CD8-positive, alpha-beta memory T cell (primary cell): ENCODE data around the gene ABLIM2. TPM values are rescaled to one million over a fixed set of nuclear protein-coding genes. Genes with fewer than 3 reads are reported as not detected.

Experiments used
- CTCF ChIA-PET: fragments of 350-600 bp; sonication (Branson Sonifier 250); formaldehyde crosslinking; loops from one replicate; lab custom pipeline; 2021; ENCODE audit warnings: antibody characterized with exemption; lab: Charles Lee
- POLR2A ChIA-PET: fragments of 350-600 bp; sonication (Branson Sonifier 250); formaldehyde crosslinking; loops from one replicate; lab custom pipeline; 2021; ENCODE audit warnings: antibody characterized with exemption; lab: Charles Lee
- DNase-seq, 5 donors: peaks; one replicate each; pipeline versions ENCODE4 v3.0.0 to v3.0.0-alpha.2; 2020 to 2022; ENCODE audit warnings: mixed read lengths in 1 of 5
- H3K27ac ChIP-seq: one replicate; pipeline ENCODE4 v1.7.0; 2013; ENCODE audit warnings: low read depth, mild to moderate bottlenecking, low read length, moderate library complexity
- H3K27me3 ChIP-seq: 2 replicates; pipeline ENCODE4 v1.7.0; 2013; ENCODE audit warnings: low read length, mild to moderate bottlenecking; ENCODE audit not compliant: insufficient read depth, poor library complexity, severe bottlenecking
- H3K36me3 ChIP-seq: 2 replicates; pipeline ENCODE4 v1.7.0; 2013; ENCODE audit warnings: mild to moderate bottlenecking, low read length, moderate library complexity; ENCODE audit not compliant: insufficient read depth
- H3K4me1 ChIP-seq: 2 replicates; pipeline ENCODE4 v1.7.0; 2013; ENCODE audit warnings: mild to moderate bottlenecking, low read length, moderate library complexity; ENCODE audit not compliant: insufficient read depth
- H3K4me3 ChIP-seq: 2 replicates; pipeline ENCODE4 v1.7.0; 2013; ENCODE audit warnings: mild to moderate bottlenecking, low read length
- H3K9me3 ChIP-seq: 2 replicates; pipeline ENCODE4 v1.7.0; 2013; ENCODE audit warnings: mild to moderate bottlenecking, low read length
- H3K27ac Mint-ChIP-seq, 8 donors: one replicate each; pipeline ENCODE4 v1.8.0; 2020 to 2021; ENCODE audit warnings: mixed read lengths in 8 of 8, mild to moderate bottlenecking in 6 of 8, inconsistent platforms in 3 of 8, moderate library complexity in 3 of 8
- H3K27me3 Mint-ChIP-seq, 2 donors: one replicate each; pipeline ENCODE4 v1.8.0; 2020 to 2021; ENCODE audit warnings: mixed read lengths in 2 of 2, mild to moderate bottlenecking in 1 of 2, moderate library complexity in 1 of 2
- H3K36me3 Mint-ChIP-seq, 3 donors: one replicate each; pipeline ENCODE4 v1.8.0; 2020 to 2021; ENCODE audit warnings: mixed read lengths in 3 of 3, inconsistent platforms in 1 of 3, mild to moderate bottlenecking in 1 of 3
- H3K4me1 Mint-ChIP-seq, 3 donors: one replicate each; pipeline ENCODE4 v1.8.0; 2020 to 2021; ENCODE audit warnings: mixed read lengths in 3 of 3, inconsistent platforms in 1 of 3, mild to moderate bottlenecking in 1 of 3
- H3K4me3 Mint-ChIP-seq, 7 donors: one replicate each; pipeline ENCODE4 v1.8.0; 2020 to 2021; ENCODE audit warnings: mixed read lengths in 7 of 7, mild to moderate bottlenecking in 6 of 7, moderate library complexity in 4 of 7, inconsistent platforms in 2 of 7
- H3K9me3 Mint-ChIP-seq, 5 donors: one replicate each; pipeline ENCODE4 v1.8.0; 2020 to 2022; ENCODE audit warnings: mixed read lengths in 5 of 5, mild to moderate bottlenecking in 3 of 5, moderate library complexity in 2 of 5, inconsistent platforms in 1 of 5
- polyA plus RNA-seq: library from polyadenylated mRNA; unstranded; fragments of 300-500 nt; fragmentation: Illumina TruSeq; gene quantifications from one replicate; pipeline ENCODE4 v1.2.3, GENCODE V29; 2021
- total RNA-seq, 2 experiments: library from RNA; stranded (reverse); gene quantifications; one replicate each; pipeline ENCODE4 v1.2.3, GENCODE V29; 2021

The ABLIM2 gene
- total and polyA plus RNA-seq, 3 experiments from 2014 or later, result 0.72 to 1.2 (median 1.1) TPM

- Mint-ChIP-seq H3K27me3 (peaks cover 0 to 5% of the 10 kb centered on the region in 2 donors), H3K27ac (no peak overlapping the region), H3K4me1 (peaks cover 0 to 1% (median 0%) of the 10 kb centered on the region in 3 donors), H3K9me3 (peaks cover 0 to 15% (median 5%) of the 10 kb centered on the region in 5 donors), H3K4me3 (no peak overlapping the region), H3K36me3 (peaks cover 0 to 17% (median 1%) of the 10 kb centered on the region in 3 donors)
- CTCF ChIA-PET, result no interaction called here
- Histone ChIP-seq H3K27me3 (no peaks in the 10 kb centered on the region), H3K27ac (no peak overlapping the region), H3K9me3 (no peaks in the 10 kb centered on the region), H3K4me3 (no peak overlapping the region), H3K36me3 (no peaks in the 10 kb centered on the region), H3K4me1 (no peaks in the 10 kb centered on the region)
- no peak for DNase-seq
- POLR2A ChIA-PET, result no interaction called here
Observed at GRCh38 chr4:8136529-8136928, 22.1 kb downstream of the ABLIM2 start.

GRCh38 chr4:8135666-8136065, 22.9 kb downstream of the ABLIM2 start:
- Mint-ChIP-seq H3K27me3 (peaks cover 0 to 5% of the 10 kb centered on the region in 2 donors), H3K4me1 (peaks cover 0 to 1% (median 0%) of the 10 kb centered on the region in 3 donors), H3K27ac (no peak overlapping the region), H3K36me3 (peaks cover 0 to 12% (median 1%) of the 10 kb centered on the region in 3 donors), H3K4me3 (no peak overlapping the region), H3K9me3 (peaks cover 0 to 13% (median 2%) of the 10 kb centered on the region in 5 donors)
- Histone ChIP-seq H3K27ac (no peak overlapping the region), H3K4me3 (no peak overlapping the region), H3K27me3 (no peaks in the 10 kb centered on the region), H3K9me3 (no peaks in the 10 kb centered on the region), H3K4me1 (no peaks in the 10 kb centered on the region), H3K36me3 (no peaks in the 10 kb centered on the region)
- no peak for DNase-seq
- POLR2A ChIA-PET, result no interaction called here
- CTCF ChIA-PET, result no interaction called here

GRCh38 chr4:8133897-8134563, 24.6 kb downstream of the ABLIM2 start:
- Mint-ChIP-seq H3K9me3 (peaks cover 0 to 6% (median 0%) of the 10 kb centered on the region in 5 donors), H3K36me3 (peaks cover 0 to 4% (median 1%) of the 10 kb centered on the region in 3 donors), H3K27me3 (peaks cover 0 to 2% of the 10 kb centered on the region in 2 donors), H3K4me3 (no peak overlapping the region), H3K4me1 (peaks cover 0 to 1% (median 0%) of the 10 kb centered on the region in 3 donors), H3K27ac (peak overlapping the region in 1 of 8 donors; percentile 77)
- H3K4me3 ChIP-seq, result no peak overlapping the region
- CTCF ChIA-PET, result no interaction called here
- H3K36me3 ChIP-seq, result no peaks in the 10 kb centered on the region
- POLR2A ChIA-PET, result no interaction called here
- H3K9me3 ChIP-seq, result no peaks in the 10 kb centered on the region
- no peaks in the 10 kb centered on the region for H3K4me1 ChIP-seq
- no peaks in the 10 kb centered on the region for H3K27me3 ChIP-seq
- H3K27ac ChIP-seq, result no peak overlapping the region
- DNase-seq, result no peak

DNA sequence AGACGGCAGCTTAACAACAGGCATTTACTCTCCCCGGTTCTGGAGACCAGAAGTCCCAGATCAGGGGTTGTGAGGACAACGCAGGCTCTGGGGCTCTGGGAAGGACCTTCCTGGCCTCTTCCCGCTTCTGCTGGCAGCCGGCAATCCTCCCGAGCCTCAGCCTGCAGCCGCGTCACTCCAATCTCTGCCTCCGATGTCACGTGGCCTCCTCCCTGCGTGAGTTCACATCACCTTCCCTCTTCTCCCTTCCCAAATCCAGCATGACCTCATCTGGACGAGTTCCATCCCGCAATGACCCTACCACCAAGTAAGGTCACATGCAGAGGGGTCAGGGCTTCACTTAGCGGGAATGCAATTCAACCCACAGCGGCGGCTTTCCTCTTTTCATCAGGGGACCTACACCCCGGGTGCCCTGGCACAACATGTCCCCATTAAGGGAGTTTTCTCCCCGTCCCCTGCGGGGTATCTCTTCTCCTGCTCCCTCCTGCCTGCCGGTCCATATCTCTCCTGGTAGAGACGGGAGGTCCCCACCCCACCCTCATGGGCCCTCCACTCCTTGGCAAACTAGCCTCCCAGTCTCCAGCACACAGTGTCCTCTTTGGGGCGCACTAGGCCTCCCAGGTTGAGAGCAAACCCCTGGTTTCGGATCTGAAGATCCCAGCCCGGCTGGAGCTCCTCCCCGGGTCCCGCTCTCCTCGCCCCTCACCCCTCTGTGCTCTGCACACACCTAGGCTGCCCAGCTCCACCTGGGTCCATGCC, 25.5 kb downstream of the ABLIM2 start:
- H3K27me3 Mint-ChIP-seq, result peaks cover 0 to 2% of the 10 kb centered on the region in 2 donors
- H3K9me3 Mint-ChIP-seq, result peaks cover 0 to 2% (median 0%) of the 10 kb centered on the region in 5 donors
- peak overlapping the region in 1 of 8 donors; percentile 50 for H3K27ac Mint-ChIP-seq
- ChIA-PET POLR2A (no interaction called here), CTCF (no interaction called here)
- Histone ChIP-seq H3K36me3 (no peaks in the 10 kb centered on the region), H3K27ac (no peak overlapping the region), H3K9me3 (no peaks in the 10 kb centered on the region), H3K4me1 (no peaks in the 10 kb centered on the region), H3K27me3 (no peaks in the 10 kb centered on the region), H3K4me3 (no peak overlapping the region)
- H3K4me1 Mint-ChIP-seq, result peaks cover 0 to 1% (median 0%) of the 10 kb centered on the region in 3 donors
- no peak overlapping the region for H3K4me3 Mint-ChIP-seq
- peaks cover 0 to 4% (median 1%) of the 10 kb centered on the region in 3 donors for H3K36me3 Mint-ChIP-seq
- DNase-seq, result no peak

- peaks cover 0 to 1% (median 0%) of the 10 kb centered on the region in 3 donors for H3K4me1 Mint-ChIP-seq
- no peaks in the 10 kb centered on the region for H3K4me1 ChIP-seq
- H3K27ac ChIP-seq, result no peak overlapping the region
- H3K9me3 ChIP-seq, result no peaks in the 10 kb centered on the region
- H3K27me3 ChIP-seq, result no peaks in the 10 kb centered on the region
- no peak for DNase-seq
- peaks cover 0 to 4% (median 1%) of the 10 kb centered on the region in 3 donors for H3K36me3 Mint-ChIP-seq
- H3K4me3 Mint-ChIP-seq, result no peak overlapping the region
- CTCF ChIA-PET, result no interaction called here
- POLR2A ChIA-PET, result no interaction called here
- peak overlapping the region in 1 of 8 donors; percentile 72 for H3K27ac Mint-ChIP-seq
- no peak overlapping the region for H3K4me3 ChIP-seq
- no peaks in the 10 kb centered on the region for H3K36me3 ChIP-seq
- H3K9me3 Mint-ChIP-seq, result no peaks in the 10 kb centered on the region
- H3K27me3 Mint-ChIP-seq, result peaks cover 0 to 2% of the 10 kb centered on the region in 2 donors
Observed at GRCh38 chr4:8132400-8132799, 26.2 kb downstream of the ABLIM2 start.

DNA sequence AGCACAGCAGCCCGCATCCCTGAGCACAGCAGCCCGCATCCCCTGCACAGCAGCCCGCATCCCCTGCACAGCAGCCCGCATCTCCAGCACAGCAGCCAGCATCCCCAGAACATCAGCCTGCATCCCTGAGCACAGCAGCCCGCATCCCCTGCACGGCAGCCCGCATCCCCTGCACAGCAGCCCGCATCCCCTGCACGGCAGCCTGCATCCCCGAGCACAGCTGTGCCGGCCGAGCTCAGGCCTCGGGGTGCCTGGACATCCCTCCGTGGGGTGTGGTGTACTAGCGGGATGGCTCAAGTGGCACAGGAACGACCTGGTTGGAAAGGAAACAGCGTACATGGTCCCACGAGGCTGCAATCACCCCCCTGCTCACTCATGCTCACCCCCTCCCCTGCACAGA, 26.8 kb downstream of the ABLIM2 start:
- Histone ChIP-seq H3K36me3 (no peaks in the 10 kb centered on the region), H3K27ac (no peak overlapping the region), H3K4me3 (no peak overlapping the region), H3K9me3 (no peaks in the 10 kb centered on the region), H3K27me3 (no peaks in the 10 kb centered on the region), H3K4me1 (no peaks in the 10 kb centered on the region)
- Mint-ChIP-seq H3K27ac (no peak overlapping the region), H3K27me3 (peaks cover 0 to 2% of the 10 kb centered on the region in 2 donors), H3K36me3 (peaks cover 0 to 4% (median 1%) of the 10 kb centered on the region in 3 donors), H3K4me3 (no peak overlapping the region), H3K4me1 (peaks cover 0 to 1% (median 0%) of the 10 kb centered on the region in 3 donors), H3K9me3 (no peaks in the 10 kb centered on the region)
- ChIA-PET POLR2A (no interaction called here), CTCF (no interaction called here)
- DNase-seq, result no peak

DNA sequence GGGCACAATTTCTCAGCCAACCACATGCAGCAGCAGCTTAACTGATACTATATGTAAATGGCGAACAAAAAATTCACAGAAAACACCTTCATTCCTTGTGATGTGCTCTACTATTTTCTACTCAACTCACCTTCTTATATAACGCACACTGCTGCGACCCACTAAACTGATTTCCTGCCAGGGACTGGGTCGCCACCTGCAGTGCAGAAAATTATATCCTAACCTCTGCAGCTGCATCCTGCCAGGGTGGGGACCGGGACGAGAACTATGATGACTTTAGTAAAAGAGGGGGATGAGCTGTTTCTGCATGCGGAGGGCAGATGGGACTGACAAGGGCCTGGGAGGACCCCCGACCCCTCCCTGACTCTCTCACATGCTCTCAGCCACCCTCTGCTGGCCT, 27.4 kb downstream of the ABLIM2 start:
- ChIA-PET CTCF (no interaction called here), POLR2A (no interaction called here)
- peaks cover 0 to 4% (median 1%) of the 10 kb centered on the region in 3 donors for H3K36me3 Mint-ChIP-seq
- H3K4me3 Mint-ChIP-seq, result no peak overlapping the region
- no peak for DNase-seq
- H3K27me3 ChIP-seq, result no peaks in the 10 kb centered on the region
- H3K36me3 ChIP-seq, result no peaks in the 10 kb centered on the region
- no peak overlapping the region for H3K27ac ChIP-seq
- no peaks in the 10 kb centered on the region for H3K4me1 ChIP-seq
- H3K27me3 Mint-ChIP-seq, result peaks cover 0 to 2% of the 10 kb centered on the region in 2 donors
- H3K9me3 ChIP-seq, result no peaks in the 10 kb centered on the region
- no peak overlapping the region for H3K27ac Mint-ChIP-seq
- peaks cover 0 to 1% (median 0%) of the 10 kb centered on the region in 3 donors for H3K4me1 Mint-ChIP-seq
- no peak overlapping the region for H3K4me3 ChIP-seq
- H3K9me3 Mint-ChIP-seq, result no peaks in the 10 kb centered on the region
